GM12874 (cell line): ENCODE measurements around the gene LHFPL4.

Experiments
- TF ChIP-seq, protein P1 (sequence below): IDR thresholded peaks from 2 replicates; pipeline ENCODE4 v1.5.1; 2011; ENCODE audit warnings: low read depth, mild to moderate bottlenecking, control low read depth, low read length, moderate library complexity; ENCODE audit not compliant: insufficient read depth

LHFPL4 gene

DNA sequence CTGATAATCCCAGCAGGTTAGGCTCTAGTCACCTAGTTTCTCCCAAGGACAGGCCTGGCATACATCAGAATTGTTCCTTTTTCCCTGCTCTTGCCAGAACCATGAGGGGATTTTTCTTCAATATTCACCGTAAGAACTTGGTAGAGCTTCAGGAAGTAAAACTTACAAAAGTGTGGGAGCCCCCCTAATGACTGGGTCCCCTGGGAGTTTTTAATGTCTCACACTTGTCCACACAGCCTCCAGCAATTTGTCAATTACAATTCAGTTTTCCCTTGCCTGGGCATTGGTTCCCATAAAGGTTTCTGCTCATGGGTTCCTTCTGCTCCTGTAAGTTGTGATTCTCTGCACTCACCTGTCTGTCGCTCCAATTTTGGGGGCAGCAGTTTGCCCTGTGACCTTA lies 28.5 kb downstream of the LHFPL4 start:
- TF ChIP-seq, protein P1, sequence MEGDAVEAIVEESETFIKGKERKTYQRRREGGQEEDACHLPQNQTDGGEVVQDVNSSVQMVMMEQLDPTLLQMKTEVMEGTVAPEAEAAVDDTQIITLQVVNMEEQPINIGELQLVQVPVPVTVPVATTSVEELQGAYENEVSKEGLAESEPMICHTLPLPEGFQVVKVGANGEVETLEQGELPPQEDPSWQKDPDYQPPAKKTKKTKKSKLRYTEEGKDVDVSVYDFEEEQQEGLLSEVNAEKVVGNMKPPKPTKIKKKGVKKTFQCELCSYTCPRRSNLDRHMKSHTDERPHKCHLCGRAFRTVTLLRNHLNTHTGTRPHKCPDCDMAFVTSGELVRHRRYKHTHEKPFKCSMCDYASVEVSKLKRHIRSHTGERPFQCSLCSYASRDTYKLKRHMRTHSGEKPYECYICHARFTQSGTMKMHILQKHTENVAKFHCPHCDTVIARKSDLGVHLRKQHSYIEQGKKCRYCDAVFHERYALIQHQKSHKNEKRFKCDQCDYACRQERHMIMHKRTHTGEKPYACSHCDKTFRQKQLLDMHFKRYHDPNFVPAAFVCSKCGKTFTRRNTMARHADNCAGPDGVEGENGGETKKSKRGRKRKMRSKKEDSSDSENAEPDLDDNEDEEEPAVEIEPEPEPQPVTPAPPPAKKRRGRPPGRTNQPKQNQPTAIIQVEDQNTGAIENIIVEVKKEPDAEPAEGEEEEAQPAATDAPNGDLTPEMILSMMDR, result no peak

GRCh38 chr3:9514956-9515355 lies 38.7 kb downstream of the LHFPL4 start:
- TF ChIP-seq, protein P1, result no peak

GRCh38 chr3:9514306-9514705 lies 39.3 kb downstream of the LHFPL4 start:
- TF ChIP-seq, protein P1, result no peak

DNA sequence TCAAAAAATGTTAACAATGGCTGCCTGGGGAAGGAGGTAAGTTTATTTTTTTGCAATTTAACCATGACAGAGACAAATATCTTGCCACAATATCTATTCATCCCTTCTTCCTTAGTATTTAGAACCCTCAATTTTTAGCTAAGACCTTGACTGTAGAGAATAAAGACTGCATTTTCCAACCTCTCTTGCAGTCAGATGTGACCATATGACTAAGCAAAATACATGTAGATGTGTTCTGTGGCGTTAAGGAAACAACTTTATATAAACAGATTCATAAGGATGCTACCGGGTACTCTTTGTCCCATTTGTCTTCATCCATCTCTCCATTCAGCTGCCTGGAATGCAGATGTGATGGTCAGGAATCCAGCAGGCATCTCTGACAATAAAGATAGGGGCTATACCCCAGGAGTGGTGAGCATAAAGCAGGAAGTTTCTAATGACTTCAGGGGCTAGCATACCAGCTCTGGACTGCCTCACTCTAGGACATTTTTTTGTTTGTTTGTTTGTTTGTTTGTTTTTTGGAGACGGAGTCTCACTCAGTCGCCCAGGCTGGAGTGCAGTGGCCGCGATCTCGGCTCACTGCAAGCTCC lies 41.1 kb downstream of the LHFPL4 start:
- TF ChIP-seq, protein P1, result no peak

DNA sequence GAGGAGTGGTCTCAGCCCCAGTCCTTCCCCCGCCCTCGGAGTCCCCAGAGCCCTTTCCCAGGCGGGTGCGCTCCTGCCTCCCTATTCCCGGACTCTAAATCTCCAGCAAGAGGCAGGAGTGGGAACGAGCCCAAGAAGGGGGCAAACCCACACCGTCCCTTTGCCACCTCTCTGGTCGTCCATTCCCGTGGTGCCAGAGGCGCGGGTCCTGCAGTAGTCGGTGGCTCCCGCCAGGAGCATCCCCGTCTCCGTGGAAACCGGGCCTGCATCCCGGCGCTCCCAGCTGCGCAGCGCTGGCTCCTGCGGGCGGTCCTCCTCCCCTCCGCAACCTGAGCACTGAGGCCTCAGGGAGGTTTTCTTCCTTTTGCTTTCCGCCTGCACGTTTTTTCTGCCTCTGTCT lies 44.8 kb downstream of the LHFPL4 start:
- TF ChIP-seq, protein P1, result no peak

GRCh38 chr3:9507586-9508578 lies 45.7 kb downstream of the LHFPL4 start:
- TF ChIP-seq, protein P1, result no peak

DNA sequence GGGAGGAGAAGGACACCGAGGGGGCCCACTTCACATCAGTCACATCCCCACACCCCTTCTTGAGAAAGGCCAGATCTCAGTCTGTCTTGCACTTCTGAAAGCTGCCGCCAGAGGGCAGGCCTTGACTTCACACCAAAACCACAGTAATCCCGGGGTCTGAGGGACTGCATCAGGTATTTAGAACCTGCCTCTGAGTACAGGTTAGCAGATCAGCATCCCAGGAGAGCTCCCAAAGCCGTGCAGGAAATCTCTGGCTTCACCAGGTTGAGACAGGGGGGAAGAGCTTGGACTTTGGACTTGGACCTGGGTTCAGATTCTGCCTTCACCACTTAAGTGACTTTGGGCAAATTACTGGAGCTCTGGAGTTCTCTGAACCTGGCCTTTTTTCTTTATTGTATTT lies 50.3 kb downstream of the LHFPL4 start:
- TF ChIP-seq, protein P1, result peak; percentile 91
